GM18519 (cell line): ENCODE data around the gene PAGR1.
"Not testable (repeated sequence)": the region's sequence is repeated elsewhere in the genome, so short reads cannot be mapped to it uniquely, and the experiment has no call there.

ENCODE experiments used
- ATAC-seq: cut with Tn5 transposase; IDR thresholded peaks from one replicate; pipeline ENCODE4 v1.9.1; 2021; ENCODE audit warnings: mild to moderate bottlenecking, moderate library complexity; ENCODE audit not compliant: unreplicated experiment, low FRiP score

Gene PAGR1

GRCh38 chr16:29815793-29816693 is at the start of gene PAGR1:
TSS of gene PAGR1 (plus strand) at chr16:29816152. CDS start at chr16:29816526, 374 bp downstream.
- ATAC-seq, result peak; percentile 50

GRCh38 chr16:29766571-29766970 is 49.4 kb upstream of the PAGR1 start:
- no peak for ATAC-seq

GRCh38 chr16:29767062-29767461 is 48.9 kb upstream of the PAGR1 start:
- no peak for ATAC-seq

DNA sequence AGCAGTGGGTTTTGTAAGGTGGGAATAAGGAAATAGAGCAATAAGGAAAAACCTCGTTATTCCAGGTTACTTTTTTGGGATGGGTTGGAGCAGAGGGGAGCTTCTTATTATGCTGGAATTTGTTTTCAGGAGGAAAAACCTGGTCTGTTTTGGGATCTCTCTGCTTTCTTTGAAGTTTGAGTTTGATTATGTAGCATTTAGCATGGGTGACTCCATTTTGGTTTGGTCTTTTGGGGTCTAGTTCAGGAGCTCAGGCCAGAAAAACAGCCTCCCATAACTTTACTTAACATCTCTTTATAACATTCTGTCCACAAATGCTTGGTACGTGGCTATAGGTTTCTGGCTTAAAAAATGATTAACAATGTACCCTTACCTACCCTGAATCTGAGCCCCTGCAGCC is 46.4 kb upstream of the PAGR1 start:
- ATAC-seq, result no peak

DNA sequence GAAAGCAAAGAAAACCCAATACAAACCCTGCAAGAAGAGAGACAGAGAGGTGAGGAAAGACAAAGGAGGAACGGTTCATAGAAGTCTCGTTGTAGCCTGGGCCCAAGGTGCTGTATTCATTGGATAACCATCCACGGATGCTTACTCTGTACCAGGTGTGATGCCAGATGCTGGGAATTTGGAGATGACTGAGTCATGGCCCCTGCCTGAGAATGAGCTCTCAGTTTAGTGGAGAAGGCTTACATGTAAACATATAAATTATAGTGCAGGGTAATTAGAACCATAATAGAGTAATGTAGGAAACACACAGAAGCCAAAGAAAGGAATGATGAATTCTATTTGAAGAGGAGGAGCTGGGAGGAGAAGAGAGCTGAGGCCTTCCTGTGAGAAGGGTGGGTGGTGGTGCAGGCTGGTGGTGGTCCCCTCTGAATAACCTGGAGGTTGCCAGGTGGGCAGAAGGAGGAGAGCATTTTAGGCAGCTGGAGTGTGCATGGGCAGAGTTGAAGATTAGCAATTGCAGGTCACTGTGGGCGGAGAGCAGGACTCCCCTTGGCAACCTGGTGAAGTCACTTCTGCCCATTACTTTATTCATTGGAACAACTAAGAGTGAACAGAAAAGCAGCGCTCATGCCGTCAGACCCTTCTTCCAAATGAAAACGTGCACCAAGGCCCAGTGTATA is 45.6 kb upstream of the PAGR1 start:
- no peak for ATAC-seq

GRCh38 chr16:29772330-29772729 is 43.6 kb upstream of the PAGR1 start:
- not testable (repeated sequence) for ATAC-seq

DNA sequence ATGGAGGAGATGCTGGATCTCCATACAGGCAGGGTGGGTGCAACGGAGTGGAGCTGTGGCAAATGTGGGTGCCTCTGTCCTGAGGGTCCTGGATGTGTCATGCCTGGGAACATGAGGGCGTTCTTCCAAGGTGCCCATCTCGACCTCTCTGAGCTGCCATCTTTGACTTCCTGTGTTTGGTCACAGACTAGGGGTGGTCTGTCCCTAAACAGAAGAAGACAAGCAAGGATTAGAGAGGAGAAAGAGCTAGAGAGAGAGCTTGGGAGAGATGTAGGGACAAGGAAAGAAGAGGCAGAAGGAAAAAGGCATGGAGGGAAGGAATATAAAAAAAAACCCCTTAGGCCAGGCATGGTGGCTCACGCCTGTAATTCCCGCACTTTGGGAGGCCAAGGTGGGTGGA is 41.2 kb upstream of the PAGR1 start:
- no peak for ATAC-seq

GRCh38 chr16:29775742-29776408 is 40.1 kb upstream of the PAGR1 start:
- ATAC-seq, result no peak

- ATAC-seq, result no peak
Measured at GRCh38 chr16:29777576-29778350, 38.2 kb upstream of the PAGR1 start, which contains the start of gene ZG16. TSS of gene ZG16 (plus strand) at chr16:29778256. CDS start at chr16:29779267, 1,011 bp downstream.

- ATAC-seq, result no peak
Measured at GRCh38 chr16:29779474-29779873, 36.5 kb upstream of the PAGR1 start.

- not testable (repeated sequence) for ATAC-seq
Measured at GRCh38 chr16:29783094-29783953, 32.6 kb upstream of the PAGR1 start.

DNA sequence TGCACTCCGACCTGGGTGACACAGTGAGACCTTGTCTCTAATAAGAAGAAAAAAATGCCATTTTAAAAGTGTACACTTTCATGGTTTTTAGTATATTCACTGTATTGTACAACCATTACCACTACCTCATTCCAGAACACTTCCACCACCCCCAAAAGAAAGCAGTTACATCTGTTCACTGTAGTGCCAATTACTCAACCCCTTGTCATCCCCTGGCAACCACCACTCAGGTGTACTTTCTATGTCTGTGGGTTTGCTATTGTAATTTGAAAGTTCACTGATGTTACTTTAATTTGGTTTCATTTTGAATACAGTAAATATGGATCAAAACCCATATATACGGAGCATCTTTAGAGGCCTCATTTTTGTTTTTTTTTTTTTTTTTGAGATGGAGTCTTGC is 31.8 kb upstream of the PAGR1 start:
- ATAC-seq, result no peak

DNA sequence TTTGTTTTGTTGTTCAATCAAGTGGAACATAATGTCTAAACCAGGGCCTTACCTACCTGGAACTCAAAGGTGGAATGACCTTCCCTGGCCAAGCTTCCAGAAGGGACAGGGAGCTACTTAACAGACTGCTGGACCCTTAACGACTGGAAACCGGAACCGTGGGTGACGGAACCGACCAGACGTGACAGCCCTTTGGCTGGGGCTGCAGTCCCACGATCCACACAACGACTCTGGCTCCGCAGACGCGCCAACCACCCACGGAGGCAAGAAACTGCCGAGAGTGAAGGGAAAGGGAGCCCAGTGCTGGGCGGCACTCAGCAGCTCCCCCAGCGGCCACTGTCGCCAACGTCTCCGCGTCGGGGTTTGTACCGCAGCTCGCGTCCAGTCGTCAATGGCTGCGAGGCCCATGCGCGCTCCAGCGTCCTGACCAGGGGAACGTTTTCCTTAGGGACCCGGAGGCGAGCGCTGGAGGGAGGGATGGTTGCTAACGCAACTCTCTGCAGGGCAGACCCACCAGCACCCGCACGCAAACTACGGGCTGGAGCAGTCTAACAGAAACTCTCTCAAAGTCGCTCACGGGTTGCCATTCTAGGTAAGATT is 31.0 kb upstream of the PAGR1 start:
- no peak for ATAC-seq

DNA sequence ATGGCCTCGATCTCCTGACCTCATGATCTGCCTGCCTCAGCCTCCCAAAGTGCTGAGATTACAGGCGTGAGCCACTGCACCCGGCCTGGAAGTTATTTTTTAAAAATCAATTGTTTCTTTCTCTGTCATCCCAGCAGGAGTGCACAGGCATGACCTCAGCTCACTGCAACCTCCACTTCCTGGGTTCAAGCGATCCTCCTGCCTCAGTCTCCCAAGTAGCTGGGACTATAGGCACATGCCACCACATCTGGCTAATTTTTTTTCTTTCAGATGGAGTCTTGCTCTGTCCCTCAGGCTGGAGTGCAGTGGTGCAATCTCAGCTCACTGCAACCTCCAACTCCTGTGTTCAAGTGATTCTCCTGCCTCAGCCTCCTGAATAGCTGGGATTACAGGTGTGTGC is 28.8 kb upstream of the PAGR1 start:
- ATAC-seq, result not testable (repeated sequence)

GRCh38 chr16:29789775-29790182 is 26.2 kb upstream of the PAGR1 start:
- no peak for ATAC-seq

- peak; percentile 70 for ATAC-seq
Measured at GRCh38 chr16:29790183-29790948, 25.6 kb upstream of the PAGR1 start, which contains the start of gene KIF22. TSS of gene KIF22 (plus strand) at chr16:29790751. CDS start at chr16:29790760, 9 bp downstream.

DNA sequence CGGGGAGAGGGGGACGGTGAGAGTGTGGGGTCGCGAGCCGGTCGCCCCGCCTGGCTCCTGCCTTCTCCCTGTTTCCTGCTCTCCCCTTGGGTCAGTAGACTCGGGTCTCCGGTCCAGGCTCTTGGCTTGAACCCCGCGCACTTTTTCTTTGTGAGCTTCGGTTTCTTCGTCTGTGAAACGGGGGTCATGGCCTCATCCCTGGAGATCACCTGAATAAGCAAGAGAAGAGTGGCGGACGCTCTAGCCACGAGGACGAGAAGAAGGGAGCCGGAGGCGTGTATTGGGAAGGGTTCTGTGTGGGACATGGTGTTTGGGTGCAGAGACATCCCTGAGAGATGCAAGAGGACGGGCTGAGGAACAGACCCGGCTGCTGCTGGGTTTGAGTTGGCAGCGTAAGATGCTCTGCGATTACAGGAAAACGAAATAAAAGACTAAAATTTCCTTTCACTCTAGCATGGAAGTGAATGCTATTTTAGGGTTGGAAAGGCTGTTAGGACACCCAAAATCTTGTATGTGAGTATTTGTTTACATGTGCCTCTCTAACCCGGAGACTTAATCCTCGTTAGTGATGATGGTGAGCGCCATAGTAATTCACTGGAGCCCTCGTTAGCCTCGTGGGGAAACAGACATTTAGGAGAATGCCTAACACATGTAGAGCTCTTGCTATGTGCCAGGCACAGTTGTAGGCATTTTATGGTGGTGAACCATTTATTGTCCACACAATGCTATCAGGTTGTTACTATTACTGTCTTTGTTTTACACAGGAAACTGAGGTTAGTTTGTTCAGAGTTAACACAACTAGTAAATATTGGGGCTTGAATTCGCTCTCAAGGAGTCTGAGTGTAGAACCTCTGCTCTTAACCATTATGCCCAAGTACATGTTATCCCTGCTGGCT is 24.8 kb upstream of the PAGR1 start:
- no peak for ATAC-seq
